Prostate gland (tissue), 2 donors: Measurements from ENCODE around the gene CREB3L1.
"Not testable (repeated sequence)": the region's sequence is repeated elsewhere in the genome, so short reads cannot be mapped to it uniquely, and the experiment has no call there.

Experiments
- CTCF ChIP-seq, 4 experiments: fragments of 200-600 bp in 2 of 4; fragments of 450-650 bp in 2 of 4; sonication (generic) in 2 of 4; IDR thresholded peaks; 1 replicate in 3 of 4; 2 replicates in 1 of 4; pipeline ENCODE4 v1.5.1; 2016 to 2019; ENCODE audit warnings: antibody characterized with exemption in 4 of 4, mild to moderate bottlenecking in 2 of 4, moderate library complexity in 2 of 4
- POLR2A ChIP-seq: fragments of 450-650 bp; IDR thresholded peaks from one replicate; pipeline ENCODE4 v1.6.1; 2016; ENCODE audit warnings: antibody characterized with exemption, mild to moderate bottlenecking
- POLR2AphosphoS5 ChIP-seq: sonication (generic); formaldehyde crosslinking; IDR thresholded peaks from one replicate; pipeline ENCODE4 v1.6.1; 2017; ENCODE audit warnings: antibody characterized with exemption

DNA sequence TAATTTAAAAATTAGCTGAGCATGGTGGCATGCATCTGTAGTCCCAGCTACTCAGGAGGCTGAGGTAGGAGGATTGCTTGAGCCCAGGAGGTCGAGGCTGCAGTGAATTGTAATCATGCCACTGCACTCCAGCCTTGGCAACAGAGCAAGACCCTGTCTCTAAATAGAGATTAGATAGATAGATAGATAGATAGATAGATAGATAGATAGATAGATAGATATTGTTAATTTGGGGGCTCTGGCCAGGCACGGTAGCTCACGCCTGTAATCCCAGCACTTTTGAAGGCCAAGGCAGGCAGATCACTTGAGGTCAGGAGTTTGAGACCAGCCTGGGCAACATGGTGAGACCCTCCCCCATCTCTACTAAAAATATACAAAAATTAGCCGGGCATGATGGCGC lies 18.1 kb upstream of the CREB3L1 start:
- not testable (repeated sequence) for TF ChIP-seq CTCF (IDR thresholded peaks at IDR 0.05); POLR2A; POLR2AphosphoS5
